Left ventricle myocardium superior (tissue), 1 donor: ENCODE measurements around the gene TMEM126A. TPM values are rescaled to one million over a fixed set of nuclear protein-coding genes. Genes with fewer than 3 reads are reported as not detected.
"Not testable (repeated sequence)": the region's sequence is repeated elsewhere in the genome, so short reads cannot be mapped to it uniquely, and the experiment has no call there.

Source experiments
- ATAC-seq: fragments of 200-7000 bp; cut with Tn5 transposase; one replicate; pipeline ENCODE4 v1.9.1; 2020; ENCODE audit warnings: mild to moderate bottlenecking, moderate library complexity
- DNase-seq: peaks from one replicate; pipeline ENCODE4 v3.0.0-alpha.2; 2020
- intact Hi-C: fragments of 100-400 bp; cut with micrococcal nuclease; formaldehyde crosslinking; loops from one replicate; pipeline ENCODE4 v1.11.0; 2022
- total RNA-seq: library from RNA; stranded (reverse); fragmentation: NEBNext Ultra II Directional; extraction: Animal tissue kit (Norgen Biotek cat#: 25700); gene quantifications from one replicate; pipeline ENCODE4 v1.2.1, GENCODE V29; 2021
- donor health status: DM: no; HTN: yes; CAD: no; lungs with severe emphysema.

TMEM126A gene
- total RNA-seq, 1 donor from 2014 or later, result 77.4 TPM

DNA sequence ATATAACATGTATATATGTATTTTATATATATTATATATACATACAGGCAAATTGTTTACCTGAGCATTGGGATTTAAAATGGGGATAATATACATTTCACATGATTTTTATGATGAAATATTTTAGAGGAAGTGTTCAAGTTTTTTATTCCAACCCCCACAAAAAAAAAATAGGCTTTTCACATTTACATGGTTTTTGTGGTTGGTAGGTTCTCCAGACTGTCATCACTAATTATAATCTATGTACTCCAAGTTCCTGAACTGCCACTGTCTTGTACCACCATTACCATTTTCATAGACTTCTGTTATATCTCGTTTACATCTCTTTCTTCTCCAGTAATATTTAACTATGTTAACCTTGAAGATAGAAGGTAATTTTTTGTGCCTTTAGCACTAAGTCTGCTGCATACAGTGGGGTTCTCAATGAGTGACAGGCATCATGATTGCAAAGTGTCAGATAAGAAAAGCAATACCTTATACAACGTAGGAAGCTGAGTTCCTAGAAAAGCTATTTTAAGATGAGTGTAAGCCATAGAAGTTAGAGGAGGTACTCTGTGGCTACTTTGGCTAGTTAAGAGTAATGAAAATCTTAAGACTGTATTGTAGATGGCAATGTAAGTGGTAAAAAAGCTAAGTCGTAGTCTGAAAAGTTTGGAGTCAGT is 5.2 kb downstream of the TMEM126A start:
- intact Hi-C loops, result no loop called here
- DNase-seq (no peak), ATAC-seq (no peak)

DNA sequence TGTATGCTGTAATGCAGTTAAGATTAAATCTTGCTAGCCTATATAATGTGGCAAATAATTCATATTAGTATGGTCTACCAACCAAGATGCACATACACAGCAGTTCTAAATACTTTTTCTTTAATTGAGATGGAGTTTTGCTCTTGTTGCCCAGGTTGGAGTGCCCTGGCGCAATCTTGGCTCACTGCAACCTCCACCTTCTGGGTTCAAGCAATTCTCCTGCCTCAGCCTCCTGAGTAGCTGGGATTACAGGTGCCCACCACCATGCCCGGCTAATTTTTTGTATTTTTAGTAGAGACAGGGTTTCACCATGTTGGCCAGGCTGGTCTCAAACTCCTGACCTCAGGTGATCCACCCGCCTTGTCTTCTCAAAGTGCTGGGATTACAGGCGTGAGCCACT is 6.6 kb downstream of the TMEM126A start:
- intact Hi-C loops, DNase-seq, ATAC-seq: not testable (repeated sequence)

DNA sequence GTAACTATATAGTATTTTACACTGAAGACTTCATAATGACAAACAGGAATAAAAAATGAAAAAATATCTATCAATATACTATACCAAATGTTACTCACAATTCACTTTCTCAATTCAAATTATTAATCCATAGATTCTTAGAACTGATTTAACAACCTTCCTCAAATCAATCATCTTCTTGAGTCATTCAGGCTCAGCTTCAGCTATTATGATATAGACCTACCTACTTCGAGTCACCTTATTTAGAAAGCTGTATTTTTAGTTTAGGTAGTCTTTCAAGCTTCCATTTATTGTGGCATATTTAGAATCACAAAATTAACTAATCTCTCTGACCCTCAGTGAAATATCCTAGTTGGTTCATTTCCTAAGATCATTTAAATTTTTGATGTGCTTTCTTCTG is 9.0 kb downstream of the TMEM126A start:
- intact Hi-C loops, result no loop called here
- no peak for ATAC-seq
- no peak for DNase-seq

DNA sequence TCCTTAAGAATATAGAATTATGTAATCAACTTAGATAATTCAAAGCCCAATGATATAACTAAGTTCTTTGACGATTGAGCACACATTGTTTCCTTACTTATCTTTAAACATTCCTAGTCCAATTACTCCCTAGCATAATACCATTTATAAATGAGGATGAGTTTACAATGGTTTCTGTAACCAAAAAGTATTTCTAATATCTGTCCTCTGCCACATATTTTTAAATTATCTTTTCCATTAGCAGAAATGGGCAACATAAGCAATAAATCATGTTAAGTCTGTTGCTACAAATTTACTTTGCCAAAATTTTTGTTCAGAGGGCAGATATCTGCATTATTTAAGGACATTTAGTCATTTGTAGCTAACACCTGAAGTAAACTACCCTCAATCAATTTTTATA is 10.4 kb downstream of the TMEM126A start:
- intact Hi-C loops, result no loop called here
- ATAC-seq (no peak), DNase-seq (no peak)

DNA sequence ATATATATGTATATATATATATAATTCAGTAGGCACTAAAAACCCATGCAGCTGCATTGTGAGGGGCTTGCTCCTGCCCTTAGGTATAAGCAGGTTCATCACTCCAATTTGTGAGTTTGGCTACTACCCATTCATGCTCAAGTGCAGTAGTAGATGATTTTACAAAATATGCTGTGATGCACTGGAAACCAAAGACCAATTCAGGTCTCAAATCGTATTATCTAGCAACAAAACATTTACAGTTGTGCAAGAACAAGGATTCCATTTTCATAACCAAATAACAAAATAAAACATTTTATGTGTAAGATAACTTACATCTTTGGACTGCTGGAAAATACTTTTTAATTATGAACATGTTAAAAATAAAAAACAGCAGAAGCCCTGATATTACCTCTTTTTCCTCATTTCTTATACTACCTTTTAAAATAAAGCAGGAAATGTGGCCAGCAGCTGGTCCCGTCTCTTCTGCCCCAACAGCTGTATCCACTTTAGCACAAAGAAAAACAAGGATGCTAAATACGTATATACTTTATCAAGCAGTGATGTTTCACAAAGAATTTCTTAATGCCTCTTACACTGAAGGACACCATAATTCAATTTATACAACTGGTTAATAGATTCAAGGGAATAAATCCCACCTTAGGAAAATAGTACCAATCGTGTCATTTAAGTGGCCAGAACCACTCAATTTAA is 14.4 kb downstream of the TMEM126A start:
- DNase-seq, result no peak
- intact Hi-C loops, result loop anchor here (5.0 kb wide), 1 partner anchor 35 kb away; the partner anchor contains the start of genes DLG2 and TMEM126B
- ATAC-seq, result no peak

DNA sequence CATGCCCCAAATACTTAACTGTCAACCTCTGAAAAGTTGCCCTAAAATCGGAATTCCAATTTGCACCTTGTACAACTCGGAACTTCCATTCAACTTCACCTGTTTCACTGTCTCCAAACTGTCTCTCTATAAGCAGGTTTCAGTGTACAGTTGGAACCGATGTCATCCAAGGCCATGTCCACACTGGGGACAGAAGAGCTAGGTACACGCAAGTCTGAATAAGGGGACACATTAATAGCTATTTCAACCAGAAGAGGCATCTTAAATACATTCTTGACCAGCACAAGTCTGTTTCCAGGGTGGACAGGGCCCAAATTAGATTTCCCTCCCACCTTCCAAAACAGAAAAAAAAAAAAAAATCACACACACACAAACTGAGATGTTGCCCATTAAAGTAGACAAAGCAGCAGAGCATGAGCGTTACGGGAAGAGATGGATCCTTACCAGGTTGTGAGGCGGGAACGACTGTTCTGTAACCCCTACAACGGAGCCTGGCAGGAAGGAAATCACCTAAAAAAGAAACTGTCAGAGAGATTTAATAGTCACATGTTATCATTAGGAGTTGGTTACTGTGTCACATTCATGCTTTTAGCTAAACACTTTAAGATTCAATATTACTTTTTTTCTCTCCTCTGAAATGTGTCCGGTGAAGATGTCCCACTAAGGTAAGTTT is 15.4 kb downstream of the TMEM126A start:
- intact Hi-C loops, result loop anchor here (5.0 kb wide), 1 partner anchor 36 kb away; the partner anchor contains the start of genes DLG2 and TMEM126B
- ATAC-seq (no peak), DNase-seq (no peak)

DNA sequence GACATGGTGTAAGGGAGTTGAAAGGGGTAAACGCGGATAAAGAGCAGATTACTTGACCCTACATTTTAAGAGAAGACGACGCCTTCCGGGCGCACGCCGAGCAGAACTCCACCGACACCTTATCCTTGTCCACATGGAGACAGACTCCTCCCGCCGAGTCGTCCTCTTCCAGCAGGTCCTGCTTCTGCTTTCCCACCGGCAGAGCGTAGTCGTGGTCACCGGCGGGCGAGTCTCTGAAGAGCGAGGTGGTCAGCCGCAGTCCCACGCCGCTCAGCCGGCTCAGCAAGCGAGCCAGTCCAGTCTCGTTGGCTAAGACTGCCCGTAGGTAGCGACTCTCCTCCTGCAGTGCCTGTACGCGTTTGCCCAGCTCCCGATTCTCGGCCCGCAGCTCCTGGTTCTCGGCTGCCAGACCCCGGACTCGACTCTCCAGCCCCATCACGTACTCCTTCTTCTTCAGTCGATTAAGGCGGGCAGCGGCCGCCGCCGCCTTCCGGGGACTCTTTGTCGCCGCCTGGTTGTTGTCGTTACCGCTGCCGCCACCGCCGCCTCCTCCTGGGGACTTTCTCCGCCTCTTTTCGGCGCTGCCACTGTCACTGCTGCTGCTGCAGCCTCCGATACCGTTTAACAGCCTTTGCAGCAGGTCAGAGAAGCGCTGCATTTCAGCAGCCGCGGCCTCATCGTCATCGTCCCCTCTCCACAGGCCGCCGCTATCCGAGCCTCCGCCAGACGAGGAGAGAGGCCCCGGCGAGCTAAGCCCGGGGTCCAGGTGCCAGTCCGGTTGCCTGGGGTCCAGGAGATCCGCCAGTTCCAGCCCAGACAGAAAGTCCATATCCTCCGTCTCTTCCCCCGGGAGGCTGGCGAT is 16.2 kb downstream of the TMEM126A start:
- DNase-seq, result peak; percentile 88
- ATAC-seq, result peak; percentile 84
- intact Hi-C loops, result loop anchor here (5.0 kb wide), 1 partner anchor 37 kb away; the partner anchor contains the start of genes DLG2 and TMEM126B

DNA sequence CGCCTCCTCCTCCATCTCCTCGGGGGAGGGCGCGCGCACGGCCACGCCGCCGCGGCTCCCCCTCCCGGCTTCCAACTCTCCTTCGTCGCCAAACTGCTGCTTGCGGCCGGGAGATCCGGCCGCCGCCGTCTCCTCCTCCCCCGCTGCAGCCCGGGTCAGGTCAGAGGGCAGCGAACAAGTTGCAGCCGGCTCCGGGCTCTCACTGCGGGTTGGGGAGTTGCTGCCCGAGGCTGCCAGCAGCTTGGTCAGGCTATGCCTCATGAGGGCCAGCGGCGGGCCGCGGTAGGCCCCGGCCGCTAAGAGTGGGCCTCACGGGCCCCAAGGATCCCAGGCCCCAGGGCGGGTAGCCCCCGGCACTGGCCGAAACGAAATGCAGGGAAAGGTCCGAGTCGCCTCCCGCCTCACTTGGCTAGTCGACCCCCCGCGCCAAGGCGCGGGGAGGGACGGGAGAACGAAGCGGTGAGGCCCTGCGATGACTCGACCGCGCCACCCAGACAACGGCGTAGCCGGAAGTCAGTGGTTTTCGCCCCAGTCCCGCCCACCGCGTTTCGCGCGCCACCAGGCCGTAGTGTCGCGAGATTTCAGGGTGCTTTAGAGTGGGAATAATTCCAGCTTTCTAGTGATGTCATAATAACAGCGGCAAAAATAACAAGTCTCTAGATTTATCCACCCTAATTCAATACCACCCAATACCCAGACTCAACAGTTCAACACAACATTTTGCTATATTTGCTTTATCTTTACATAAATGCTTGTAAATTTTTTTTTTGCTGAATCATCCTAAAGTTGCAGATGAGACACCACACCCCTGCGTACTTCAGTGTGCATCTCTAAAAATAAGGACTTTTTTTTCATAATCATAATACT is 17.1 kb downstream of the TMEM126A start, which contains the start of gene CREBZF:
CREBZF (minus strand) TSS at position 515 of the 867 bp plus-strand sequence; CDS start at position 261, 254 bp downstream.
- intact Hi-C loops, result loop anchor here (5.0 kb wide), 1 partner anchor 38 kb away; the partner anchor contains the start of genes DLG2 and TMEM126B
- DNase-seq, result peak; percentile 96
- ATAC-seq, result peak; percentile 97

DNA sequence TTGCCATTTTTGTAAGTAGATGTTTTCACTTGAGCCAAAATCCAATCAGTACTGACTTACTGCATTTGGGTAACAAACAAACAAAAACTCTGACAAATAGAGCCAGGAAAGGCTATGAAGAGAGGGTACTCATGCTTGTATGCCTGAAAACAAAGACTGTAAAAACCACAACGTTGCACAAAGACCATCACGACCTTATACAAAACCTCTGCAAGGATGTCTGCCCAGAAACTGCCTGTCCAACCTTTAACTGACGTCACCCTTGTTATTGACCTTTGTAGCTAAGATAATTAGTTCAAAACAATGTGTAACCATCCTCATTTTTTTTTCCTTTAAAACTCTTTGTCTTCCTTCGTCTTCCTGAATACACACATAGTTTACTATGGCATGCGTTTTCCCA is 18.0 kb downstream of the TMEM126A start:
- intact Hi-C loops, result no loop called here
- no peak for DNase-seq
- ATAC-seq, result no peak

DNA sequence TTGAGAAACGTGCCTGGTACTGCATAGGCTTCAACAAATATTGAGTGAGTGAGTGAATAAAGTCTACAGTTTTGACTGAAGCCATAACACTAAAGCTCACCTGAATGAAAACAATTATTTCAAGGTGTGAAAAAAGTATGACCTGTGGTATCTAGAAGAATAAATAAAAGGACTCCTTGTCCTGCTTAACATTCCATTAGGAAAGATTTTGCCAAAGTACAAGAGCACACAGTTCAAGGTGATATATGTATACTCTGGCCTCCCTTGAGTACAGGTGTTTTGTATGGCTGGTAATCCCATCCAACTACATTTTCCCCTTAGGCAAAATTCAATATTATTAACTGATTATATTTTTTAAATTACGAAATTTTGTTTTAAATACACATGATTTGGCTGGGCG is 18.9 kb downstream of the TMEM126A start:
- DNase-seq (no peak), ATAC-seq (no peak)
- intact Hi-C loops, result no loop called here

DNA sequence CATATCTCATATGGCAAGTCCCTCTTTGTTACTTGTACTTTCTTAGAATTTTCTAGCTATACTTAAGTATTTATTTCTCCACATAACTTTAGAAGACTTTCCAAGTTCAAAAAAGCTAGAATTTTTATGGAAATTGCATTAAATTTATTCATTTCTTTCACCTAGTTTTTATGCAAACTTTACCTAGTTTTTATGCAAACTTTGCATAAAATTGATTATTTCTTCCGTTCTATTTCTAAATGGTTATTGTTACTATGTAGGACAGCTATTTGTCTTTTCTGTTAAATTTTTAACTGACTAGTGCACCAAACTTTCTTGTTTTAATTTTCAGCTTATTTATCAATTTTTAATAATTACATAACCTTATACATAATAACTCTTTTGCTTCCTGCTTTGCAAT is 20.4 kb downstream of the TMEM126A start:
- ATAC-seq (no peak), DNase-seq (no peak)
- intact Hi-C loops, result no loop called here

DNA sequence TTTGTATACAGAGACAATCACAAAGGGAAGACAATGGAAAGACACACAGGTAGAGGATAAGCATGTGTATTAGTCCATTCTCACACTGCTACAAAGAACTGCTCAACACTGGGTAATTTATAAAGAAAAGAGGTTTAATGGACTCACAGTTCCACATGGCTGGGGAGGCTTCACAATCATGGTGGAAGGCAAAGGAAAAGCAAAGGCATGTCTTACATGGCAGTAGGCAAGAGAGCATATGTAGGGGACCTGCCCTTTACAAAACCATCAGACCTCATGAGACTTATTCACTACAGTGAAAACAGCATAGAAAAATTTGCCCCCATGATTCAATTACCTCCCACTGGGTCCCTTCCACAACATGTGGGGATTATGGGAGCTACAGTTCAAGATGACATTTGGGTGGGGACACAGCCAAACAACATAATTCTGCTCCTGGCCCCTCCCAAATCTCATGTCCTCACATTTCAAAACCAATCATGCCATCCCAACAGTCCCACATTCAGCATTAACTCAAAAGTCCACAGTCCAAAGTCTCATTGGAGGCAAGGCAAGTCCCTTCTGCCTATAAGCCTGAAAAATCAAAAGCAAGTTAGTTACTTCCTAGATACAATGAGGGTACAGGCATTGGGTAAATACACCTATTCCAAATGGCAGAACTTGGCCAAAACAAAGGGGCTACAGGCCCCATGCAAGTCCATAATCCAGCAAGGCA is 23.3 kb downstream of the TMEM126A start:
- DNase-seq, intact Hi-C loops, ATAC-seq: not testable (repeated sequence)

DNA sequence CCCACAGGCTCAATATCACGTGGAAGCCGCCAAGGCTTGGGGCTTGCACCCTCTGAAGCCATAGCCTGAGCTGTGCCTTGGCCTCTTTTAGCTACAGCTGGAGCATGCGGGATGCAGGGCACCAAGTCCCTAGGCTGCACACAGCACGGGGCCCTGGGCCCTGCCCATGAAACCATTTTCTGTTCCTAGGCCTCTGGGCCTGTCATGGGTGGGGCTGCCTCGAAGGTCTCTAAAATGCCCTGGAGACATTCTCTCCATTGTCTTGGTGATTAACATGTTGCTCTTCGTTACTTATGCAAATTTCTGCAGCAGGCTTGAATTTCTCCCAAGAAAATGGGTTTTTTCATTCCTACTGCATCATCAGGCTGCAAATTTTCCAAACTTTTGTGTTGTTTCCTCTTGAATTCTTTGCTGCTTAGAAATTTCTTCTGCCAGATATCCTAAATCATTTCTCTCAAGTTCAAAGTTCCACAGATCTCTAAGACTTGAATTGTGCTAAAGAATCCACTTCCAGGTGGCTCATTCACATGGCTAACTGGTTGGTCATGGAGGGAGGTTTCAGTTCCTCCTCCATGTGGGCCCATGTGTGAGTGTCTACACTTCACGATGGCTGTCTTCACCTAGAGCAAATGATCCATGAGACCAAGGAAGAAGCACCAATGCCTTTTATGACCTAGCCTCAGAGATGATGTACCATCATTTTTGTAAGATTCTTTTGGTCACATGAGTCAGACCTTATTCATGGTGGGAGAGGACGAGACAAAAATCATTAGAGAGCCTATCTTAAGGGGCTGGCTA is 24.5 kb downstream of the TMEM126A start:
- intact Hi-C loops, result no loop called here
- no peak for ATAC-seq
- DNase-seq, result no peak

DNA sequence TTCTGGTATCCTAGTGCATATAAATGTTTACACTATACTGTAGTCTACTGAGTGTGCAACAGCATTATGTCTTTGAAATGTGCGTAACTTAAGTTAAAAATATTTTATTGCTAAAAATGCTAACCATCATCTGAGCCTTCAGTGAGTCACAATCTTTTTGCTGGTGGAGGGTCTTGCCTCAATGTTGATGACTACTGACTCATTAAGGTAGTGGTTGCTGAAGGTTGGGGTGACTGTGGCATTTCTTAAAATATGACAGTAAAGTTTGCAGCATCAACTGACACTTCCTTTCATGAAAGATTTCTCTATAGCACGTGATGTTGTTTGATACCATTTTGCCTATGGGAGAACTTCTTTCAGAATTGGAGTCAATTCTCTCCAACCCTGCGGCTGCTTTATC is 25.6 kb downstream of the TMEM126A start:
- DNase-seq (no peak), ATAC-seq (no peak)
- intact Hi-C loops, result no loop called here

DNA sequence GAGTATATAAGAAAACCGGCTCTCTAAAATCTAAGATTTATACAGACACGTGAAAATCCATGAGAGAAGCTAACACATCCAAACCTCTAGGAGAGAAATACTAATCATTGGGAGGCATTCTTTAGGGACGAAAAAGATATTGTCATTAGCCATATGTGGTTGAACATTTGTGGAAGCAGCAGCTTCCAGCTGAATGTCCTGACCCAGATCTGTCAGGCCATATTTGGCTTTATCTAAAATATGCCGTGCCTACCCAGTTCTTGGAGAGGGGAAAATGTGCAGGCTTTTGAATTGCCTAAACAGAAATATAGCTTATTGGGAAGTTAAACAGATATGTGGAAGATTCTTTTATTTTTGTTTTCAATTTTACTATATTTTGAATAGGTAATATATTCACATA is 31.8 kb downstream of the TMEM126A start:
- intact Hi-C loops, result no loop called here
- ATAC-seq (no peak), DNase-seq (no peak)

DNA sequence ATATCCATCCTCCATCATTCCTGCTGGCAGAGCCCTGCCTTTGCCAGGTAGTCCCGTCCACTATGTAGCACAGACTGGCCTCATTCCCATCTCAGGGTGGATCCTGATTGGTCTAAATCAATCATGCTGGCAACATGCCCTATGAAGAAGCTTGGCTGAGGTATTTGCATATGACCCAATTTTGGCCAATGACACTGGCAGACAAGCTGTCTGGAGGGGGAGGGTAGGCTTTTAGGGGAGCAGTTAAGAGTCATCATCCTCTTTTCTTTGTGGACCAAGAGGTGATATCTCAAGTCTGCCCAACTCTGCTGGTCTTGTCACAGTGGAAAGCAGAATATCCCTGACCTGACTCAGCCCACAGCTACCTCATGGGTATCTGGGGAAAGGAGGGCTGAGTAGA is 33.1 kb downstream of the TMEM126A start:
- ATAC-seq, result no peak
- no peak for DNase-seq
- intact Hi-C loops, result no loop called here
